Tibial artery (tissue), 4 donors: ENCODE data around the gene PRMT7.

Source experiments
- DNase-seq, 2 donors: peaks; one replicate each; pipeline ENCODE4 v3.0.0-alpha.2; 2019
- H3K27ac ChIP-seq, 2 donors: fragments of 200-600 bp; sonication (generic) in 1 of 2; 1 replicate in 1 of 2; 2 replicates in 1 of 2; pipeline ENCODE4 v1.5.1; 2018 to 2019; ENCODE audit warnings: mild to moderate bottlenecking in 1 of 2
- H3K27me3 ChIP-seq, 2 donors: fragments of 200-600 bp; sonication (generic) in 1 of 2; one replicate each; pipeline versions ENCODE4 v1.5.1 to v1.6.0; 2016 to 2019
- H3K36me3 ChIP-seq, 3 donors: fragments of 200-600 bp; sonication (generic) in 2 of 3; one replicate each; pipeline ENCODE4 v1.5.1; 2016 to 2019; ENCODE audit warnings: mild to moderate bottlenecking in 2 of 3
- H3K4me1 ChIP-seq, 4 donors: fragments of 200-600 bp; sonication (generic) in 2 of 4; 1 replicate in 3 of 4; 2 replicates in 1 of 4; pipeline ENCODE4 v1.5.1; 2016 to 2019
- H3K4me3 ChIP-seq, 2 donors: fragments of 200-600 bp; sonication (generic) in 1 of 2; 1 replicate in 1 of 2; 2 replicates in 1 of 2; pipeline ENCODE4 v1.5.1; 2018 to 2019; ENCODE audit warnings: mild to moderate bottlenecking in 2 of 2
- H3K9me3 ChIP-seq, 3 donors: fragments of 200-600 bp; sonication (generic) in 1 of 3; one replicate each; pipeline ENCODE4 v1.5.1; 2016 to 2019
- CTCF ChIP-seq, 2 experiments: fragments of 200-600 bp in 1 of 2; fragments of 450-650 bp in 1 of 2; IDR thresholded peaks; one replicate each; pipeline ENCODE4 v1.5.1; 2017 to 2019; ENCODE audit warnings: antibody characterized with exemption in 2 of 2, mild to moderate bottlenecking in 1 of 2, moderate library complexity in 1 of 2
- intact Hi-C: fragments of 100-400 bp; cut with DNase I; formaldehyde crosslinking; loops from one replicate; pipeline ENCODE4 v1.15.0; 2023; ENCODE audit warnings: low total_unique reads

The PRMT7 gene

GRCh38 chr16:68380348-68380670 lies 69.5 kb downstream of the PRMT7 start:
- Histone ChIP-seq H3K4me1 (peaks cover 0 to 6% (median 0%) of the 10 kb centered on the region in 4 donors), H3K9me3 (no peaks in the 10 kb centered on the region), H3K27ac (no peak overlapping the region), H3K27me3 (peaks cover 0 to 3% of the 10 kb centered on the region in 2 donors), H3K4me3 (no peak overlapping the region), H3K36me3 (no peaks in the 10 kb centered on the region)
- no peak for DNase-seq
- intact Hi-C loops = no loop called here
- TF ChIP-seq CTCF (IDR thresholded peaks at IDR 0.05) = no peak

GRCh38 chr16:68380676-68381362 lies 70.0 kb downstream of the PRMT7 start:
- TF ChIP-seq CTCF (IDR thresholded peaks at IDR 0.05) = no peak
- Histone ChIP-seq H3K36me3 (no peaks in the 10 kb centered on the region), H3K4me3 (no peak overlapping the region), H3K4me1 (peaks cover 0 to 6% (median 0%) of the 10 kb centered on the region in 4 donors), H3K27me3 (peaks cover 0 to 4% of the 10 kb centered on the region in 2 donors), H3K27ac (no peak overlapping the region), H3K9me3 (no peaks in the 10 kb centered on the region)
- no peak for DNase-seq
- intact Hi-C loops = no loop called here

GRCh38 chr16:68381363-68381724 lies 70.5 kb downstream of the PRMT7 start:
- no peak for TF ChIP-seq CTCF (IDR thresholded peaks at IDR 0.05)
- intact Hi-C loops = no loop called here
- Histone ChIP-seq H3K4me1 (peaks cover 0 to 6% (median 0%) of the 10 kb centered on the region in 4 donors), H3K36me3 (no peaks in the 10 kb centered on the region), H3K9me3 (no peaks in the 10 kb centered on the region), H3K4me3 (no peak overlapping the region), H3K27me3 (peaks cover 0 to 4% of the 10 kb centered on the region in 2 donors), H3K27ac (no peak overlapping the region)
- no peak for DNase-seq

- intact Hi-C loops = no loop called here
- Histone ChIP-seq H3K36me3 (no peaks in the 10 kb centered on the region), H3K4me3 (no peak overlapping the region), H3K27ac (no peak overlapping the region), H3K4me1 (peaks cover 0 to 6% (median 0%) of the 10 kb centered on the region in 4 donors), H3K9me3 (no peaks in the 10 kb centered on the region), H3K27me3 (peaks cover 0 to 9% of the 10 kb centered on the region in 2 donors)
- no peak for TF ChIP-seq CTCF (IDR thresholded peaks at IDR 0.05)
- DNase-seq = no peak
Observed at GRCh38 chr16:68382296-68382718, 71.5 kb downstream of the PRMT7 start.

GRCh38 chr16:68383858-68384257 lies 73.0 kb downstream of the PRMT7 start:
- H3K4me3 ChIP-seq = no peak overlapping the region
- no peak for DNase-seq
- H3K27me3 ChIP-seq = peaks cover 0 to 9% of the 10 kb centered on the region in 2 donors
- no peak for TF ChIP-seq CTCF (IDR thresholded peaks at IDR 0.05)
- no peaks in the 10 kb centered on the region for H3K9me3 ChIP-seq
- no peaks in the 10 kb centered on the region for H3K36me3 ChIP-seq
- H3K4me1 ChIP-seq = no peaks in the 10 kb centered on the region
- intact Hi-C loops = no loop called here
- no peak overlapping the region for H3K27ac ChIP-seq
